Thymus (tissue), 11 donors: ENCODE measurements around the gene NFS1. TPM values are rescaled to one million over a fixed set of nuclear protein-coding genes. Genes with fewer than 3 reads are reported as not detected.
"Not testable (repeated sequence)": the region's sequence is repeated elsewhere in the genome, so short reads cannot be mapped to it uniquely, and the experiment has no call there.

ENCODE experiments used
- DNase-seq, 9 donors: peaks; one replicate each; pipeline ENCODE4 v3.0.0-alpha.2; 2013; ENCODE audit warnings: low spot score in 9 of 9, low read depth in 6 of 9, missing footprints in 1 of 9
- H3K27ac ChIP-seq, 2 donors: one replicate each; pipeline ENCODE4 v1.5.1; 2013; ENCODE audit warnings: control low read depth in 1 of 2, low read depth in 1 of 2, low read length in 1 of 2, mild to moderate bottlenecking in 1 of 2, moderate library complexity in 1 of 2
- H3K27me3 ChIP-seq, 2 donors: one replicate each; pipeline ENCODE4 v1.5.1; 2013; ENCODE audit warnings: low read length in 1 of 2; ENCODE audit not compliant: control insufficient read depth in 2 of 2, insufficient read depth in 1 of 2
- H3K36me3 ChIP-seq, 2 donors: one replicate each; pipeline ENCODE4 v1.5.1; 2013; ENCODE audit warnings: low read length in 1 of 2, mild to moderate bottlenecking in 1 of 2, moderate library complexity in 1 of 2; ENCODE audit not compliant: control insufficient read depth in 2 of 2, insufficient read depth in 2 of 2
- H3K4me1 ChIP-seq, 2 donors: one replicate each; pipeline ENCODE4 v1.5.1; 2013; ENCODE audit warnings: low read length in 2 of 2; ENCODE audit not compliant: control insufficient read depth in 2 of 2, insufficient read depth in 2 of 2
- H3K4me3 ChIP-seq, 2 donors: one replicate each; pipeline ENCODE4 v1.5.1; 2013; ENCODE audit warnings: low read length in 2 of 2, control low read depth in 1 of 2, mild to moderate bottlenecking in 1 of 2
- H3K9me3 ChIP-seq, 2 donors: one replicate each; pipeline ENCODE4 v1.5.1; 2013; ENCODE audit warnings: low read length in 1 of 2, mild to moderate bottlenecking in 1 of 2; ENCODE audit not compliant: control insufficient read depth in 2 of 2, insufficient read depth in 1 of 2
- WGBS: extraction: QIAGEN DNeasy Blood & Tissue Kit; methylation state at CpG from one replicate; pipeline ENCODE4 v1.1.7; 2013; 5-methylcytosine and 5-hydroxymethylcytosine counted together
- polyA plus RNA-seq: library from polyadenylated mRNA; stranded (reverse); fragments of 200-250 nt; gene quantifications from one replicate; pipeline ENCODE4 v1.2.3, GENCODE V29; 2013
- total RNA-seq: library from RNA; stranded (reverse); fragments of 120-200 nt; gene quantifications from one replicate; pipeline ENCODE4 v1.2.4, GENCODE V29; 2013
- donor health status: healthy.

The NFS1 gene
- total and polyA plus RNA-seq, 2 donors, result 13.2 to 25.5 TPM

GRCh38 chr20:35711588-35712209, 12.5 kb upstream of the NFS1 start:
- no peaks in the 10 kb centered on the region for H3K4me1 ChIP-seq
- DNase-seq, result no peak
- H3K4me3 ChIP-seq, result no peak overlapping the region
- no peaks in the 10 kb centered on the region for H3K27me3 ChIP-seq
- WGBS, result 95% methylated on average over 6 of the region's 6 CpGs
- H3K36me3 ChIP-seq, result peaks cover 46 to 95% of the 10 kb centered on the region in 2 donors
- H3K9me3 ChIP-seq, result no peaks in the 10 kb centered on the region
- H3K27ac ChIP-seq, result no peak overlapping the region

GRCh38 chr20:35710884-35711587, 11.9 kb upstream of the NFS1 start:
- Histone ChIP-seq H3K36me3 (peaks cover 44 to 95% of the 10 kb centered on the region in 2 donors), H3K27me3 (no peaks in the 10 kb centered on the region), H3K4me3 (no peak overlapping the region), H3K9me3 (no peaks in the 10 kb centered on the region), H3K27ac (no peak overlapping the region), H3K4me1 (no peaks in the 10 kb centered on the region)
- 96% methylated on average over 6 of the region's 6 CpGs for WGBS
- DNase-seq, result no peak

- Histone ChIP-seq H3K4me1 (no peaks in the 10 kb centered on the region), H3K27ac (no peak overlapping the region), H3K9me3 (no peaks in the 10 kb centered on the region), H3K27me3 (no peaks in the 10 kb centered on the region), H3K4me3 (no peak overlapping the region), H3K36me3 (peaks cover 42 to 95% of the 10 kb centered on the region in 2 donors)
- DNase-seq, result no peak
Measured at GRCh38 chr20:35710039-35710438, 10.9 kb upstream of the NFS1 start.

GRCh38 chr20:35709259-35709658, 10.1 kb upstream of the NFS1 start:
- Histone ChIP-seq H3K27ac (no peak overlapping the region), H3K27me3 (no peaks in the 10 kb centered on the region), H3K9me3 (no peaks in the 10 kb centered on the region), H3K4me3 (no peak overlapping the region), H3K4me1 (no peaks in the 10 kb centered on the region), H3K36me3 (peaks cover 42 to 96% of the 10 kb centered on the region in 2 donors)
- 94% methylated on average over 1 of the region's 1 CpG for WGBS
- DNase-seq, result no peak

GRCh38 chr20:35708502-35708901, 9.3 kb upstream of the NFS1 start:
- no peaks in the 10 kb centered on the region for H3K4me1 ChIP-seq
- no peak for DNase-seq
- 94% methylated on average over 1 of the region's 1 CpG for WGBS
- H3K27ac ChIP-seq, result no peak overlapping the region
- H3K9me3 ChIP-seq, result no peaks in the 10 kb centered on the region
- no peak overlapping the region for H3K4me3 ChIP-seq
- H3K36me3 ChIP-seq, result peaks cover 38 to 96% of the 10 kb centered on the region in 2 donors
- H3K27me3 ChIP-seq, result no peaks in the 10 kb centered on the region

- DNase-seq, H3K4me1 ChIP-seq, H3K4me3 ChIP-seq, H3K9me3 ChIP-seq, H3K27me3 ChIP-seq, H3K27ac ChIP-seq: not testable (repeated sequence)
- WGBS, result 99% methylated on average over 17 of the region's 17 CpGs
- H3K36me3 ChIP-seq, result peaks cover 34 to 95% of the 10 kb centered on the region in 2 donors
Measured at GRCh38 chr20:35706591-35707529, 7.7 kb upstream of the NFS1 start.

GRCh38 chr20:35705894-35706293, 6.7 kb upstream of the NFS1 start:
- not testable (repeated sequence) for DNase-seq, H3K27me3 ChIP-seq, H3K9me3 ChIP-seq, H3K4me3 ChIP-seq, H3K4me1 ChIP-seq, H3K27ac ChIP-seq
- WGBS, result 98% methylated on average over 11 of the region's 11 CpGs
- peaks cover 35 to 92% of the 10 kb centered on the region in 2 donors for H3K36me3 ChIP-seq

GRCh38 chr20:35704514-35705261, 5.5 kb upstream of the NFS1 start:
- H3K27me3 ChIP-seq, result no peaks in the 10 kb centered on the region
- no peaks in the 10 kb centered on the region for H3K9me3 ChIP-seq
- H3K36me3 ChIP-seq, result peaks cover 35 to 84% of the 10 kb centered on the region in 2 donors
- no peak overlapping the region for H3K27ac ChIP-seq
- H3K4me3 ChIP-seq, result no peak overlapping the region
- peaks cover 0 to 6% of the 10 kb centered on the region in 2 donors for H3K4me1 ChIP-seq
- no peak for DNase-seq
- 98% methylated on average over 5 of the region's 5 CpGs for WGBS
